GM21723 (cell line): ENCODE results near the gene SLC17A4.

Experiments used
- ATAC-seq: cut with Tn5 transposase; IDR thresholded peaks from one replicate; pipeline ENCODE4 v1.9.1; 2021; ENCODE audit warnings: mild to moderate bottlenecking, moderate library complexity; ENCODE audit not compliant: unreplicated experiment

Gene SLC17A4, protein sequence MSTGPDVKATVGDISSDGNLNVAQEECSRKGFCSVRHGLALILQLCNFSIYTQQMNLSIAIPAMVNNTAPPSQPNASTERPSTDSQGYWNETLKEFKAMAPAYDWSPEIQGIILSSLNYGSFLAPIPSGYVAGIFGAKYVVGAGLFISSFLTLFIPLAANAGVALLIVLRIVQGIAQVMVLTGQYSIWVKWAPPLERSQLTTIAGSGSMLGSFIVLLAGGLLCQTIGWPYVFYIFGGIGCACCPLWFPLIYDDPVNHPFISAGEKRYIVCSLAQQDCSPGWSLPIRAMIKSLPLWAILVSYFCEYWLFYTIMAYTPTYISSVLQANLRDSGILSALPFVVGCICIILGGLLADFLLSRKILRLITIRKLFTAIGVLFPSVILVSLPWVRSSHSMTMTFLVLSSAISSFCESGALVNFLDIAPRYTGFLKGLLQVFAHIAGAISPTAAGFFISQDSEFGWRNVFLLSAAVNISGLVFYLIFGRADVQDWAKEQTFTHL

DNA sequence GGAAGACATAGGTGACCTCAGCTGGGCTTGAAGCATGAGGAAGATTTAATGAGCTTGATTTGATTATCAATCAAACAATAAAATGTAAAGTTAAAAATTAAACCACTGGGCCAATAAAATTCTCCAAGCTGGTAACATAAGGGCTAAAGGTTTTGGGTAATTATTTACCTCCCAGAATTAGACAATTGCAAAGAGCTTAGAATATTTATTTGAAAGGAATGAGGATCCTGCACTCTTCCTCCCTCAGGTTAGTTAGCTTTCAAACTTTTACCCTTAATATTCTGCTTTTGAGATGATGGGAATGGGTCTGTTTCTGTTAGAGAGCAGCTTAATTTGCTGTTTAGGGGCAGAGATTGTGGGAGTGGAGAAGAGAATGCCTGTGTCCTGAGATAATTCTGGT lies at the start of gene SLC17A4:
Gene SLC17A4 (plus strand): TSS at position 208 of the 400 bp plus-strand sequence. CDS start 7,221 bp downstream, outside the sequence.
- ATAC-seq = no peak

DNA sequence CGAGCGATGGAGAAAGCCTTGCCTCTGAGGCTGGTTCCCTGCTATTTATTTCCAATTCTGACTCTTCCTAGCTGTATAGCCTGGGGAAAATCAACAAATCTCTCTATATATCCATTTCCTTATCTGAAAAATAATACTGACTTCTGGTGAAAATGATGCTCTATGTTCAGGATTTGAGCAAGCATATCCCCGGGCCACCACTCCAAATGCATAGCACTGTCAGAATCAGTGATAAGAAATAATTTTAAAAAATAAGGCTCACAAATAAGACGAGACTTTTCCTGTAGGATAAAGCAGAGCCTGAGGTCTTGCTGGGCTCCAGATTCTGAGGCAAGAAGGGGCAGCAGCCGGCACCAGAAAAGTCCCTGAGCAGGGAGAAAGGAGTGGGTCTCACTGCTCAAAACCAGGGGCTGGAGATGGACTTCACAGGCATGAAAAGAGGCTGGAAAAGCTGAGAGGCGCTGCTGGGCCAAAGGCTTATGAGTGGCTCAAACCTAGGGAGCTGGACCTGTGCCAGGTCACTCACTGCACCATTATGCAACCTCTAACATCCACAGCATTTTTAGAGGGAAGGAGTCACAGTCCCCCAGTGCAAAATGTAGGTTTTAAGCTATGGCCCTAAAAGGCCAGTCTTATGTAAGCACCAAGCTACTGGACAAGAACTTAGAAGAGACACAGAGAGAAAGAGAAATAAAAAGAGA lies 48.1 kb upstream of the SLC17A4 start:
- ATAC-seq = no peak

DNA sequence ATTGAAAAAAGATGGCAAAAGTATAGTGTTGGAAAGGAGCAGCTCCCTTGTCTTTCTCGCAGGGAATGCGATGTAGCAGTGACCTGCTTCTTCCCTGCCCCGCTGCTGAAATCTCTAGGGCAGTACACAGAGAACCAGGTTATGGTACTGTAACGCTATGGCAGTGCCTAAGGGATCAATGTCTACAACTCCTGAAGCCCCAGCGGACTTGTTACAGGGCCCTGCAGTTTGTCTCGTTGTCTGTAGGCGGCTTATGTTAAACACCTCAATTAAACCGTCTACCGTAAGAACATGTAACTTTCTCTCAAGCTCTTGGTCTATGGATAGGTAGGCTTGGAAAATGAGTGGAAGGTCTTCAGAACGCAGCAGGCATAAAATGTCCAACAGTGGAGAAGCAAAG lies 44.8 kb upstream of the SLC17A4 start:
- ATAC-seq = no peak

DNA sequence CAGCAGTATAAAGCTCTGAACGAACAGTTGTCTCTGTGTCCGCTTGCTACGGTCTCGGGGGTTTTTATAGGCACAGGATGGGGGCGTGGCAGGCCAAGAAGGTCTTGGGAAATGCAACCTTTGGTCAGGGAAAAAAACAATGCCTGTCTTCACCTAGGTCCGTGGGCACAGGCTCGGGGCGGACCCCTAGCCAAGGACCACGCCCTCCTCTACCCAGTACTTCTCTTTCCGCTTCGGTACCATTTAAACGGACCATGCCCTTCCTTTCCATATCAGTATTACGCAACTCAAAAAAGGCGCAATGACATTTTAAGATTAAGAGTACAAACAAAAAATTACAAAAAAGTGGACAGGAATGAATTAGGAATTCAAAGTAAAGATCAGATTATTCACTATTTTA lies 44.3 kb upstream of the SLC17A4 start:
- ATAC-seq = no peak

DNA sequence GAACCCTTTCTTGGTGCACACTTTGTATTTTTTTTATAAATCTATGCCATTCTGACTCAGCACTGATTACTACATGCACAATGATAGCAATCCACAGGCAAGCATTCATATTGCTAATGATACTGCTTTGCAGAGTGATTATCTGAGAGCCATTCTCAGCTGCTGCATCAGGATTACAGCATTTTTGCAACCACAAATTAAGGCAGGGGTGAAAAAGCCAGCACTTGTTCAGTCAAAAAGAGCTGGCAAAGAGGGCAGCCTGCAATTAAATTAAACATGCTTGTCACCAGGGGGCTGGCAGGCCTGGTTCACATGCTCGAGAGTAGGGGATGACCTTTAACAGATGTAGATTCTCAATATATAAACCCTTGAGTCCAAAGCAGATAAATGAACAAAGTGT lies 40.7 kb upstream of the SLC17A4 start:
- ATAC-seq = no peak

DNA sequence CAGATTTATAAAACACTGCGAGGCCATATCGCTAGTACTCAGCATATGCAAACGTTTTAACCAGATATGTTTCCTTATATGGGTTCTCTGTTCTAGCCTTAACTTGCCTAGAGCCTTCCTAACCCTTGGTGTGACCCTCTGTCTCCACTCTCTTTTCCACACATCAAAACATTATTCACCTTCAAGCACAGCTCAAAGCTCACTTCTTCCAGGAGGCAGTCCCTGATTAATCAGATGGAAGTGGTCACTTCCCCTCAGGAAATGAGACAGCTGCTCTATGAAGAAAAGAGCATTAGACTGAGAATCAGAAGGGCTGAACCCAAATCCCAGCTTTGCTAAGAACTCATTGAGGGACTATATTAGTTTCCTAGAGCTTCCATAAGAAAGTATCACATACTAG lies 39.8 kb upstream of the SLC17A4 start:
- ATAC-seq = no peak

DNA sequence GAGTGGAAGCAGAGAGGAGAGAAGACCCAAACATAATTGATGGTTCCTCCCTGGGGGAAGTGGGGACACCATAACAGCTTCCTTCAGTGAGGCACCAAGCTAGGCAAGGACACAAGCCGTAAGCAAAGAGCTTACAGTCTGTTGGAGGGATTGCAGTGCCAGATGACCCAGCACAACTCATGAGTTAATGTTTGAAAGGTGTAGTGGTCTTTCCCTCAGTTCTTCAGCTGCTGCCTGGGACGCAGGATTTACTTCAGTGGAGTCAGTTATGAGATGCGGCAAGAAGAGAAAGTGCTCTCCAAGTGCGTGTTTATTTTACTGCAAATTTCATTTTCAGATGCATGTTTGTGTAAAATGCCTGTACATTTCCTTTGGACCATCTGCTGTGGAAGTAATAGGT lies 38.7 kb upstream of the SLC17A4 start:
- no peak for ATAC-seq

DNA sequence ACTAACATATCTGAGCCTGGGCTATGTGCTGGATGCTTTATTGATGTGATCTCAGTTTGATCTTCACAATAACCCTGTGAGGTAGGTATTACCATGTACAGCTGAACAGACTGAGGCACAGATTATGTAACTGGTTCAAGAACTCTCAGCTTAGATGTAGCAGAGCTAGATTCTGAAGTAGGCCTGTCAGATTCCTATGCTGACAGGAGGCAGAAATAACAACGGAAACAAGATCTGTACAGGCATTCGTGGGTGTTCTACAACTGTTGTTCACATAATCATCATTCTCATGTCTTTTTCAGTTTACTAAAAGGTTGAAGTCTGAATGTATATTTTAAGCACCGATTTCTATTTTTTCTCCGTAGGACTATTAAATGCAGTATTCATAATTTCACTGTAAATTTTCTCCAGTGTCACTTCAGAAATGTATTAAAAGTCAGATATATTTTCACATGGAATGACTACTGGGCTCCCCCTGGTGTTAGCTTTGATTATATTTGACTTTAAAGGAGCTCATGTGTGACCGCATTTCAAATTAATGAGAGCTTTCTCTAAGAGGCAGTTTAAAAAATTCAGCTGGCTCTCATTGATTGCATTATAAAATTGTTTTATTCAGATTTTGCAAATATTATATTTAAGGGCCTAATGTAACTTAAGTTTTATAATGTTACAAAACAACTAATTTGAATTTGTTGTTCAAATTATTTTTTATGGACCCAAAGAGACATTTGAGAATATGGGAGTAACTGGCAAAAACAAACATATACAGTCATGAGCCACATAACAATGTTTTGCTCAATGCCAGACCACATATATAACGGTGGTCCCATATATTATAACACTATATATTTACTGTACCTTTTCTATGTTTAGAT lies 36.4 kb upstream of the SLC17A4 start:
- ATAC-seq = no peak

DNA sequence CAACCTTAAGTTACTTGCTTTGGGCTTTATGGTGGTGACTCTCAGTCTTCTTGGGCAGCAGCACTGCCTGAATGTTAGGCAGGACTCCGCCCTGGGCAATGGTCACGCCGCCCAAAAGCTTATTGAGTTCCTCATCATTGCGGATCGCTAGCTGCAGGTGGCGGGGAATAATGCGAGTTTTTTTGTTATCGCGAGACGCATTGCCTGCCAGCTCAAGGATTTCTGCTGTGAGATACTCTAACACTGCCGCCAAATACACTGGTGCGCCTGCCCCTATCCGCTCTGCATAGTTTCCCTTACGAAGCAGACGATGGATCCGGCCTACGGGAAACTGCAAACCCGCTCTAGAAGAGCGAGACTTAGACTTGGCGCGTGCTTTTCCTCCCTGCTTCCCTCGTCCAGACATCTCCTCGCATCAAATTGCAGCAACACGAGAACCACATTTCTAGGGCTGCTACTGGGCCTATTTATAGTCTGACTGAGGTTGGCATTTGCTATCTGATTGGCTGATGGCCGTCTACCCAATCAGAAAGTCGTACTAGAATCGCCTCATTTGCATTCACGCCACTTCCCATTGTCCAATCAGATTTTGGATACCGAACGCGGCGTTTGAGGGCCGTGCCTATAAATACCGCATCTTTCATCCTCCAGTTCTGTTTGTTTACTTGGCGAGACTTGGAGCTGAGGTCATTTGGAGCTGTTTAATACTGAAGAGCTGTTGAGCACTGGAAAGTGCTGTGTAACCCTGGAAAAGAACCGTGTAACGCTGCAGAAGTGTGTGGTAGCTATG lies 28.2 kb upstream of the SLC17A4 start:
- ATAC-seq = no peak

DNA sequence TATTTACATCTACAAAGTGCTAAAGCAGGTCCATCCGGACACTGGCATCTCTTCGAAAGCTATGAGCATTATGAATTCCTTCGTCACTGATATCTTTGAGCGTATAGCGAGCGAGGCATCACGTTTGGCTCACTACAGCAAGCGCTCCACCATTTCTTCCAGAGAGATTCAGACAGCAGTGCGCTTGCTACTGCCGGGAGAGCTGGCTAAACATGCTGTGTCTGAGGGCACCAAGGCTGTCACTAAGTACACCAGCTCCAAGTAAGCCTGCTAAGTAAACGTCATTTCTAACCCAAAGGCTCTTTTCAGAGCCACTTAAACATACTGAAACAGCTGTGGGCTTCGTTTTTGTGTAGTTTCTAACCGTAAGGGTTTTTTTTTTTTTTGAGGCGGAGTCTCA lies 27.5 kb upstream of the SLC17A4 start:
- no peak for ATAC-seq

DNA sequence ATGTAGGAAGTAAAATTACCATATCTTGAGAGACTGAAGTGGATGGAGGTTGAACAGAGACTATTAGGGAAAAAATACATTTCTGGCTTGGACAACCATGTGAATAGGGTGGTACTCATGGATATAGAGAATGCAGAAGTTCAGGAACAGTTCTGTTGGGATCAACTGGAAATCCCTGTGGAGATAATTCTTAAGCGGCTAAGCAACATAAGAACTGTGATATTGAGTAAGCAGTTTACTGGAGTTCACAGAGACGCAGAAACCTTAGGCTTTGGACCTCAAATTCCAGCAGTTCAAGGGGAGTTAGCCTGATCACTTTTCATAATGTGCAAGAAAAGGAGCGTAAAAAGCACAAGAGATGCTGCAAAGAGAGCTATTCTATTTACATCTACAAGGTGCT lies 23.6 kb upstream of the SLC17A4 start:
- no peak for ATAC-seq

DNA sequence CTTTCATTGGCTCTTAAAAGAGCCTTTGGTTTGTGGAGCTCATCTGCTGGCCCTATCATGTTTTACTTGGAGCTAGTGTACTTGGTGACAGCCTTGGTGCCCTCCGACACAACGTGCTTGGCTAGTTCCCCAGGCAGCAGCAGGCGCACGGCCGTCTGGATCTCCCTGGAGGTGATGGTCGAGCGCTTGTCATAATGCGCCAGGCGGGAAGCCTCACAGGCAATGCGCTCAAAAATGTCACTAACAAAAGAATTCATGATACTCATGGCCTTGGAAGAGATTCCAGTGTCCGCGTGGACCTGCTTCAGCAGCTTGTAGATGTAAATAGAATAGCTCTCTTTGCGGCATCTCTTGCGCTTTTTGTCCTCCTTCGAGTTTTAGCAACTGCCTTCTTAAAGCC lies 22.8 kb upstream of the SLC17A4 start:
- ATAC-seq = no peak

DNA sequence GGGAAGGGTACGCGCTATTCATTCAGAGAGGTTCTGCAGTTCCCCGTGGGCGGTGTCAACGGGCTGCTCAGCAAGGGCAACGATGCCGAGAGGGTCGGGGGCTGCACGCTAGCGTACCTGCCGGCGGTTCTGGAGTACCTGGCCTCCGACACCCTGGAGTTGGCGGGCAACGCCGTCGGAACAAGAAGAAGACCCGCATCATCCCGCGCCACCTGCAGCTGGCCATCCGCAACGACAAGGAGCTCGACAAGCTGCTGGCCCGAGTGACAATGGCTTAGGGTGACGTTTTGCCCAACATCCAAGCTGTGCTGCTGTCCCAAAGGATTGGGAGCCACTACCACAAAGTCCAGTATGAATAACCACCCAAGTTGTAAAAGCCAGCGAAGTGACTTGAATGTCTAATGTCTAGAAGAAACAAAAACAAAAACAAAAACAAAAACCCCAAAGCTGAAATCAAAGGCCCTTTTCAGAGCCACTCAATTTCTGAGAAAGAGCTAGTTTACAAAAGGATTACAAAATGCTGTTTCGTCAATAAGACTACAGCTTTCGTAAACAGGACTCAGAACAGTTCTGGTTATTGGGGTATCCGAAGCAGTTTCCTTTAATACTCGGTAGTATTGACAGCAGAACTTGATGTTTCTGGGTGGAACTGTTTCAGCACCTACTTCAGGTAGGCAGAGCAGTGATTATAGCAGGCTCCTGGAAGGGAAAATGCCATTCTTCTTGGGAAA lies 21.9 kb upstream of the SLC17A4 start:
- no peak for ATAC-seq

DNA sequence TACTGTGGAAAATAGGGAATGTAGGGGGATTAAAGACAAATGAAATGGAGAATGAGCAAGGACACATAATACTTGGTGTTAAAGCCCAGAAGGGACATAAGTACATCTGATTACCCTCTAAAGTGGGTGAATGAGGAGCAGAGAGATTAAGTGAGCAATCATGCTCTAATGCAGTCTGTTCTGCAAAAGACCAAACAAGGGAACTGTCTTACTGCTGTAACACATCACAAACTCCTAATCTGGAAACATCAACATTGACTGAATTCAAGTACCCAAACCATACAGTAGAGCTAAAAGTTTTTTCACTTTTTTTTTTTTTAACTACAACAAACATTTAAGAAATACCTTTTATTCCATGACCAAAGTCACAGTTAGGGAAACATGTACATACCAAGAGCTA lies 19.3 kb upstream of the SLC17A4 start:
- no peak for ATAC-seq

DNA sequence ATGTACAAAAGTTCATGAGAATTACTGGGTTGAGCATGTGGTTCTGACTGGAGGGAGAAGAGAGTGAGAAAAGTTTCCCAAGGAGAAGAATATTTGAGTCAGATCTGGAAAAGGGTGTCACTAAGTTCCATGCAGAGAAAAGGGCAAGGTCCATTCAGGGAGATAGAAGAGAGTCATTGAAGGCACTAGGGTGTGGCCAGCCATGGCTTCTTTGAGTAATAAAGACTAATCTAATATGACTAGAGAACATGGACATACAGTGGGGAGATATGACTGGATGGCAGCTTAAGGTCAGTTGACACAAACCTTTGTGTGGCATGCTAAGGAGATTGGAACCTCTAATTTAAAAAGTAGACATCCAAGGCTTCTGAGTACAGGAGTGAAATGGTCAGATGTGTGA lies 10.7 kb upstream of the SLC17A4 start:
- no peak for ATAC-seq

DNA sequence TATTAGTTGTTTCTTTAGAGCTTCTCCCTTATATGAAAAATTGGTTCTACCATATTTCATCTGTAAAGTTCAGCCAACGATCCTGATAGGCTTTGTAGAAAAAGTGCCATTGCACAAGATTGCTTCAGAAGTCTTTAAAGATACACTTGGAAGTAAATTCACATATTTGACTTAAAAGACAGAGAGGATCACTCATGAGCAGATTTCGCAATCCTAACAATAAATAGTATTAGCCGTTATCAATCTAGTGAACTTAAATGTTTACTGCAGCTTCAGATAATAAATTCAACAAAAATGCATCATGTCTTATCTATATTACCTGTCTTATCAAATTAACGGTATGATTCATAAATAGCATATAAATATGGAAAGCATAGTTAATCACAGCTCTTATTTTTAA lies 8.7 kb upstream of the SLC17A4 start:
- no peak for ATAC-seq

DNA sequence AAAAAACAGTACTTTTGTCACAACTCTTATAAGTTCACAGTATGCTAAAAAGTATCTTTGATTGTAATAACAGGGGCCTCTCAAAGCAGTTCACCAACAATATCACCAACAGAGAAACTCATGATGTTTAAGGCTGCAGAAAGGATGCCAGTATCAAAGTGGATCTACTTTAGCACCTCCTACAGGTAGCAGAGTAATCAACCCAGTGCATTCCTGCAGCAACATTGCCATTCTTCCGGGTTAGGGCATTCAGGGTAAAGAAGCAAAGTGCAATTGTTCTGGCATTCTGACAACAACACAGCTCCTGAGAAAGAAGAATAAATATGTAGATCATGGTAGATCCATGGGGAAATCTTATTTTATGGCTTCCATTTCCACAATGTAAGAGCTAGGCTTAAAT lies 7.6 kb upstream of the SLC17A4 start:
- ATAC-seq = no peak

DNA sequence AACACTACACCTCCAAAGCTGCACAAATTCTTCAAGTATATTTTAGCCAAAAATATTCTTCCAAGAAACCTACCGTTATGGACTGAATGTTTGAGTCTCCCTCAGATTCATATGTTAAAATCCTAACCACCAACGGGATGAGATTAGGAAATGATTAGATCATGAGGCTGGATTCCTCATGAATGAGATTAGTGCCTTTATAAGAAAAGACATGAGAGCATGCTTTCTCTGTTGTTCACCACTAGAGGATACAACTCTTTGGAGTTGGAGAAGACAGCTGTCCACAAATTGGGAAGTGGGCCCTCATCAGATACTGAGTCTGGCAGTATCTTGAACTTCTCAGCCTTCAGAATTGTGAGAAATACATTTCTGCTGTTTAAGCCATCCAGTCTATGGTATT lies 7.1 kb upstream of the SLC17A4 start:
- no peak for ATAC-seq

DNA sequence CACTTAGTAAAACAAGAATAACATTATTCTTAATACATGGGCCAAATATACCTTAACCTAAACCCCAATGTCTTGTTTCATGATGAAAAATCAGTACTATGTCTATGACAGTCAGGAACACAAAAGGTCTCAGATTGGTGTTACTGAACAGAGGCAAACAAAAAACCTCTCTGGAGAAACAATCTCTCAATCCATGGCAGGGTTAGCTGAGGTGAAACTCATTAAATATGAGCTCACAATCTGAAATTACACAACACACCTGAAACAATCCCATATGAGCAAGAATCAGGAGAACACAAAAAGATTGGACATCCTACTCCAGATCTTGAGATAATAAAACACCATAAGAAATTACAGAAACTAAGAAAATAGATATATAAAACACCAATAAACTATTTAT lies 6.5 kb upstream of the SLC17A4 start:
- ATAC-seq = no peak
